ENCODE data around the gene GPR107.
A peak's percentile ranks its signal among the peaks of the same experiment; 100 is the strongest.
"Not testable (repeated sequence)": the region's sequence is repeated elsewhere in the genome, so short reads cannot be mapped to it uniquely, and the experiment has no call there.

GPR107 gene

DNA sequence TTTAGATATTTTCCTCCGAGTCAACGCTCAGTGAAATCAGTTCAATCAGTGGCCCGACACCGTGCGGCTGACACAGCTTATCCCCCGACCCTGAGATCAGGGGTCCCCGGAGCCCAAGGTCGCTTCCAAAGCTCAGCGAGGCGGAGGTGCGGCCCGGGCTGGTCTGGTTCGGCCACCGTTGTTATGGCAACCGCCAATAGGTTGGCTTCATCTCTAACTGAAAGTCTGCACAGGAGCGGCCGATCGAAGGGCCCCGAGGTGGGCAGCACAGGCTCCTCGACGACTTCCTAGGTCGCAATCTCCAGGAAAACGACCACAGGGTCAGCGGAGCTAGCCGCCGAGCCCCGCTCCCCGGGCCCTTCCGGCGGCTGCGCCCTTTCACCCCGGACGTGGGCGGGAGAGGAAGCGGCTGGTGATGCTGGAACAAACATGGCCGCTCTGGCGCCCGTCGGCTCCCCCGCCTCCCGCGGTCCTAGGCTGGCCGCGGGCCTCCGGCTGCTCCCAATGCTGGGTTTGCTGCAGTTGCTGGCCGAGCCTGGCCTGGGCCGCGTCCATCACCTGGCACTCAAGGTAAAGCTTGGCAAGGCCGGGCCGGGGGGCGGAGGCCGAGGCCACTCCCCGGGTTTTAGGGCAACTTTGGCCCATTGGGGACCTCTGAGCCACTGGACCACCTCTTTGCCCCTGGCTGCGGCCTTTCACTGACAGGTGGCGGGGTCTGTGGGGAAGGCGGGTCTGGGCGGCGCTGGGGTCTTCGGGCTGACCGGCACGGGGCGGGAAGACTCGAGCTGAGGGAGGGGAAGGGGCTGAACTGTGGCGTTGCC is at the start of gene GPR107:
Gene GPR107, plus strand, starts transcription at position 403 of the 821 bp plus-strand sequence. Its CDS starts 27 bp downstream, at position 430.
- DNase-seq (ENCODE audit: low read depth in 2 of 2) = peak; percentile 45 to 63

DNA sequence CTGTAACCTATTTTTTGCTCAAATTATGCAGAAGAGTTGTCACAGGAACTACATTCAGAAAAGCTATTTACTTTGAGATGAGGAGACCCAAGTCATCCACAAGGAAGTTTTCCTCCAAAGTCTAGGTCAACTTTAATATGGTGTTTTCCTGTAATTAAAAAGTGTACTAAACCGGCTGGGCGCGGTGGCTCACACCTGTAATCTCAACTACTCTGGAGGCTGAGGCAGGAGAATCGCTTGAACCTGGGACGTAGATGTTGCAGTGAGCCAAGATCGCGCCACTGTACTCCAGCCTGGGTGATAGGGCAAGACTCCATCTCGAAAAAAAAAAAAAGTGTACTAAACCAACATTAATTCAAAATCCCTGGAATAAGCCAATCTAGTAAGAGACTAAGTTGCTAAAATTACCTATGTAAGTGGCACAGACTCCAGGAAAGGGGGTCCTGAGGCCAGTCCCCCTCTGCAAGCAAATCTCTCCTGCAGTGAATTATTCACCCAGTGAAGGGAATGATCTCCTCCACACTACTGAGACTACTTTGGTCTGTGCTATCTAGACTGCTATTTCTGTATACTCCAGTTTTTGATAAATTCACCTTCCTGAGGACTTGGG is 49.7 kb upstream of the GPR107 start:
- no peak for DNase-seq (ENCODE audit: low read depth in 2 of 2)

DNA sequence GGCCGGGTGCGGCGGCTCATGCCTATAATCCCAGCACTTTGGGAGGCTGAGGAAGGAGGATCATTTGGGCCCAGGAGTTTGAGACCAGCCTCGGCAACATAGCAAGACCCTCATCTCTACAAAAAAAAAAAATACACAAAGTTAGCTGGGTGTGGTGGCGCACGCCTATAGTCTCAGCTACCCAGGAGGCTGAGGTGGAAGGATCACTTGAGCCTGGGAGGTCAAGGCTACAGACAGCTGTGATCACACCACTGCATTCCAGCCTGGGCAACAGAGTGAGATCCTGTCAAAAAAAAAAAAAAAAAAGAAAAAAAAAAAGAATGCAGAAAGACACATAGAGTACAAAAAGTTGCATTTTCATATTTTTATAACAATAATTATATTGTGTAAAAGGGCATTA is 46.8 kb upstream of the GPR107 start:
- DNase-seq (ENCODE audit: low read depth in 2 of 2) = not testable (repeated sequence)

DNA sequence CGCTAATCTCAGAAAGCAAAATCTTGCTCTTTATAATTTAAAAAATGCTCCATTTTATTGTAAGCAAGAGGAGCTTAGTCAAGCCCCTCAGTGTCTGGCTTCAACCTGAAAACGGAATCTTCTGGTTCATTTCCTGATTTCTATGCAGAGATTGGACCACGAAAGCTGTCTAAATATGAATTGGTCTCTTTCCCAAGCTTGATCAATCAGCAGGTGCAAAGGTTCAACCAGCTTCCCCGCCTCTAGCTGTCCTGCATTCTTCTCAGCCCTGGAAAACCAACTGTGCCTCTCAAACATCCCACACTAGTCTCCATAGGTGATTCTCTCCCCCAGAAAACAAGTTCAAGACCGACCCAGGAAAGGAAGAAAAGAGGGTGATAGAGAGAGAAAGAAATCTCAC is 45.2 kb upstream of the GPR107 start:
- no peak for DNase-seq (ENCODE audit: low read depth in 2 of 2)

DNA sequence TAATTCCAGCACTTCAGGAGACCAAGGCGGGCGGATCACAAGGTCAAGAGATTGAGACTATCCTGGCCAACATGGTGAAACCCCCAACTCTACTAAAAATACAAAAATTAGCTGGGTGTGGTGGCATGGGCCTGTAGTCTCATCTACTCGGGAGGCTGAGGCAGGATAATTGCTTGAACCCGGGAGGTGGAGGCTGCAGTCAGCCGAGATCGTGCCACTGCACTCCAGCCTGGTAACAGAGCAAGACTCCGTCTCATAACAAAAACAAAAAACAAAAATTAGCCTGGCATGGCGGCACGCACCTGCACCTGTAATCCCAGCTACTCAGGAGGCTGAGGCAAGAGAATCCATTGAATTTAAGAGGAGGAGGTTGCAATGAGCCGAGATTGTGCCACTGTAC is 44.2 kb upstream of the GPR107 start:
- not testable (repeated sequence) for DNase-seq (ENCODE audit: low read depth in 2 of 2)

DNA sequence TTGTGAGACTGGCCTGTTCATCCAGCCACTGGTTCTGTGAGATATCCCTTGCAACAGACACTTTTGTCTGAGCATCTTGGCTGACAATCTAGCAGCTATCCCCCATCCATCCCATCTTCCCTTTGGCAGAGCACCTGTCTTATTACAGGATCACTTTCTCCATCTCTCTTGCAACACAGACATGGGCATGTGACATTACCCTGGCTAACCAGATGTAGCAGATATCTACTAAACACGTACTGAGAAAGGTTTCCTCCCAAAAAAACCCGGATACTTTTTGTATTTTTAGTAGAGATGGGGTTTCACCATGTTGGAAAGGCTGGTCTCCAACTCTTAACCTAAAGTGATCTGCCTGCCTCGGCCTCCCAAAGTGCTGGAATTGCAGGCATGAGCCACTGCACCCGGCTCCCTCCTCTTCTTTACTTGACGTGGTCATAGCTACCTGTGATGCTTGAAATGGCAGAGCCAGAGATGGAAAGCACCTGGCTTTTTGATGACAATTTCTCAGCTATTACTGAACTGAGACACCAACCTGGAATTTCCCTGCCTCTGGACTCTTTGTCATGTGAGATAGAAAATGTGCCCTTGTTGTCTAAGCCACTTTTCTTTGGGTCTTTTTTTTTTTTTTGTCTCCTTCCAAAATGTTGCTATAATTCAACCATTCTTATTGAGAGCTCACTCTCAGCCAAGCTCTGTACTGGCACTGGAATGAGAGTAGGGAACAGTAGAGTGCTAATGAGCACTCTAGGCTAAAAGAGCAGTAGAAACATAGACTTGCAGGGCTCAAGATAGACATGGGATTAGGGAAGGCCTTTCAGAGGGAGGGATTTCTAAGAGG is 43.3 kb upstream of the GPR107 start:
- no peak for DNase-seq (ENCODE audit: low read depth in 2 of 2)

DNA sequence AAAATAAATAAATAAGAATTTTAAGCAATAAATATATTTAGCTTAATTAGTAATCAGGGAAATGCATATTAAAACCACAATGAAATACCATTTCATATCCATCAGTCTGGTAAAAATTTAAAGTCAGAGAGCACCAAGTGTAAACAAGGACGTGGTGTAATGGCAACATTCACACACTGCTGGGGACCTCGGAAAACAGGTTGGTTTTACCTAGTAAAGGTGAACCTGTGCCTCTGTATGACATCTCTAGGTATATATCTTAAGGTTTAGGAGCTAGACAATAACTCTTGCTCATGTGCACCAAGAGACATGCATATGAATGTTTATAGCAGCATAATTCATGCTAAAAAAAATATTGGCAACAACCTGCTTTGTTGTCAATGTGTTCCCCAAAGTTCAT is 40.4 kb upstream of the GPR107 start:
- DNase-seq (ENCODE audit: low read depth in 2 of 2) = no peak

DNA sequence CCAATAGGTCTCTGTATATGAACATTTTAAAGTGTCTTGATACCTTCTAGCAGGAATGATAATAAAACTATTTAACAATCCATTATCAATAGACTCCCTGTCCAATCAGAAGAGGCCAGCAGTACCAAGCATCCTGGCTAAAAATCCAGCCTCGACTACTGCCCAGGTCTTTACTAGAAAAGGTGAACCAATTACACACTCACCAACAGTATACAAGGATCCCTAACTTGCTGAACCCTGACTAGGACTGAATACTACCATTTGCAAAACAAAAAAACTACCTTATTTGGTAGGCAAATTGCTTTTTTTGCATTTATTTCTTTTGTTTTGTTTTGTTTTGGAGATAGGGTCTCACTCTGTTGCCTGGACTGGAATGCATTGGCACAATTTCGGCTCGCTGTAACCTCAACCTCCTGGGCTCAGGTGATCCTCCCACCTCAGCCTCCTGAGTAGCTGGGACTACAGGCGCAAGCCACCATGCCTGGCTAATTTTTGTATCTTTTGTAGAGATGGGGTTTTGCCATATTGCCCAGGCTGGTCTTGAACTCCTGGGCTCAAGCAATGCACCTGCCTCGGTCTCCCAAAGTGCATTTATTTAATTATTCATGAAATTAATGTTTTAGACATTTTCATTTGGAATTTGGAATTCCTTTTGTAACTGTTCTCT is 38.2 kb upstream of the GPR107 start:
- DNase-seq (ENCODE audit: low read depth in 2 of 2) = no peak

DNA sequence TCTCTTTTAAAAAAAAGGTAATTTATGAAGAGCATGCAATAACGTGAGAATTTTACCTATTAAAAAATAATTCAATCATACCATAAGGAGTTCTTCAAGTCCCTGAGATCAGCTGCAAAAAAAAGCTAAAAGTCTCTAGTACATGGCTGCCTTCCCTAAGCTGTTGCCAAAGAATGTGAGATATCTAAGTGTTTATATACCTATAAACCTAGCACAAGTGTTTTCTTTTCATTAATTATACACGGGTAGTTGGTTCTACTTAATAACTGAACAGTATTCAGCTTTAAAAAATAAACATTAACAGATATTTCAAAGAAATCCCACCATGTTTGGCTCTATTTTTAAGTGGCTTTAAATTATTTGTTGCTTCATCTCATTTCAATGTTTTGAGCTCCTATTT is 36.6 kb upstream of the GPR107 start:
- no peak for DNase-seq (ENCODE audit: low read depth in 2 of 2)

DNA sequence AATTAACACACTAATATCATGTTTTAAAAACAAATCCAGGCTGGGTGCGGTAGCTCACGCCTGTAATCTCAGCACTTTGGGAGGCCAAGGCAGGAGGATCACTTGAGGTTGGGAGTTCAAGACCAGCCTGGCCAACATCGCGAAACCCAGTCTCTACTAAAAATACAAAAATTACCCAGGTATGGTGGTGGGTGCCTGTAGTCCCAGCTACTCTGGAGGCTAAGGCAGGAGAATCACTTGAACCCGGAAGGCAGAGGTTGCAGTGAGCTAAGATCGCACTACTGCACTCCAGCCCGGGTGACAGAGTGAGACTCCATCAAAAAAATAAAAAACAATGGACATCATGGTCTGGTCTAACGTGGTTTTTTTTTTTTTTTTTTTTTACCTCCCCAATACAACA is 36.2 kb upstream of the GPR107 start:
- DNase-seq (ENCODE audit: low read depth in 2 of 2) = not testable (repeated sequence)

DNA sequence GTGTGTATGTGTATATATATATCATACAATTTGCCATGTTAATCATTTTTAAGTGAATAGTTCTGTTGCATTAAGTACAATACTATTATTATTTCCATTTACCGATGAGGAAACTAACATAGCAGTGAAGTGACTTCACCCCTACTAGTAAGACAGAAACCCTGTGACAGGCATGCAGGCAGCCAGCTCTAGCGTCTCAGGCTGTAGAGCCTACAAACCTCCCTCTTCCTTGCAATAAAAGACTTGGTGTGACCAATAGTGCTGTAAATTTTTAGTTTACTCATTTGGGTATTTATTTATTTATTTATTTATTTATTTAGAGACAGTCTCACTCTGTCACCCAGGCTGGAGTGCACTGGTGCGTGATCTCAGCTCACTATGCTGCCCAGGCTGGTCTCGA is 35.4 kb upstream of the GPR107 start:
- no peak for DNase-seq (ENCODE audit: low read depth in 2 of 2)

DNA sequence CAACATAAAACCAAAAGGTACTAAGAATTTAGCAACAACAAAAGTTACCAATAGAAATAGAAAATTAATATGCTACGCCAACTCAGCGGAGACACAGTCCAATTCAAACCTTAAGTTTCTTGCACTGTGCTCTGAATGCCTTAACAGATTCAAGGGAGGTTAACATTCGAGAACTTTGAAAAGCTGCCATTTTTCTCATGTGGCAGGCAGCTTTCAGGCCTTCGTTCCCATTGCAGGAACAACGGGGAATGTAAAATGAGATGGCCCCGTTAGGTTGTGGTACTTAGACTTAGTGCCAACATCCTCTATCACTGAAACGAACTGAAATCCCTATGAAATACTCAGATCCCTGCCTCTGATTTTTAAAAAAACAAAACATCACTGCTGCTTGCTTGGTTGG is 33.1 kb upstream of the GPR107 start:
- no peak for DNase-seq (ENCODE audit: low read depth in 2 of 2)

DNA sequence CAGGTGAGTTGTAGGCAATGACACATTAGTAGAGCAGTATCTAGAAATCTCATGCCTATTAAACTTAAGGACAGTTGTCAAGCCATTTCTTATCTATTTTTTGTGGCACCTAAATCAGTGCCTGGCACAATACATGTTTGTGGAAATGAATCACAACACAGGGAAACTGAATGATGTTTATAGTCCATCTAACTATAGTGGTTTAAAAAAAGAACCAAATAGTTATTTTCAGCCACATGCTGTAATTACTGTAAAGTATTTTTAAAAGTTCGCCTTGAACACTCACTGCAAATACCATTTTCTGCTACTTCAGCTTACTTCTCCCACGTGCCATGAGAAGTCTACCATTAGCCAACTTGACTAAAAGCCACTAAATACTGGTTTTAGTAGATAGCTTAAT is 32.6 kb upstream of the GPR107 start:
- DNase-seq (ENCODE audit: low read depth in 2 of 2) = no peak

DNA sequence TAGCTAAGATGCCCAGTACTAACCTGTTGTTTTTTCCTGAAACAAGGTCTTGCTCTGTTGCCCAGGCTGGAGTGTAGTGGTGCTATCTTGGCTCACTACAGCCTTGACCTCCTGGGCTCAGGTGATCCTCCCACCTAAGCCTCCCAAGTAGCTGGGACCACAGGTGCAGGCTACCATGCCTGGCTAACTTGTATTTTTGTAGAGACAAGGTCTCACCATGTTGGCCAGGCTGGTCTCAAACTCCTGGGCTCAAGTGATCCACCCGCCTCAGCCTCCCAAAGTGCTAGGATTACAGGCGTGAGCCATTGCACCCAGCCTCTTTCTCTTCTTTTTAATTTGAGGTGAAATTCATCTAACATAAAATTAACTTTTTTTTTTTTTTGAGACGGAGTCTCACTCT is 31.9 kb upstream of the GPR107 start:
- not testable (repeated sequence) for DNase-seq (ENCODE audit: low read depth in 2 of 2)

DNA sequence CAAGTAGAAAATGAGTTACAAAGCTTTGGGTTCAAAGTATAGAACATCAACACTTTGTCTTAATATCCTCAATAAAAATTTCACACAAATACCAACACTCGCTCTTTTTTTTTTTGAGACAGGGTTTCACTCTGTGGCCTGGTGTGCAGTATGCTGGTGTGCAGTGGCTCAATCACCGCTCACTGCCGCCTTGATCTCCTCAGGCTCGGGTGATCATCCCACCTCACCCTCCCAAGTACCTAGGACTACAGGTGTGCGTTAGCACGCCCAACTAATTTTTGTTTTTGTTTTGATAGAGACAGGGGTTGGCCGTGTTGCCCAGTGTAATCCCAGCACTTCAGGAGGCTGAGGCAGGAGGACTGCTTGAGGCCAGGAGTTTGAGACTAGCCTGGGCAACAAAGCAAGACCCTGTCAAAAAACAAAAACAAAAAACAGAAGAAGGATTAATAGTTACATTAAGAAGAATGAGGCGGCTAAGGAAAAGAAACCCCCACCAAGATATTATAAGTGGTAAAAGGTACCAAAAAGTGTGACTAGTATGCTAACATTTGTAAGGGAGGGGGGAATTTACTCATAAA is 31.1 kb upstream of the GPR107 start:
- DNase-seq (ENCODE audit: low read depth in 2 of 2) = no peak

DNA sequence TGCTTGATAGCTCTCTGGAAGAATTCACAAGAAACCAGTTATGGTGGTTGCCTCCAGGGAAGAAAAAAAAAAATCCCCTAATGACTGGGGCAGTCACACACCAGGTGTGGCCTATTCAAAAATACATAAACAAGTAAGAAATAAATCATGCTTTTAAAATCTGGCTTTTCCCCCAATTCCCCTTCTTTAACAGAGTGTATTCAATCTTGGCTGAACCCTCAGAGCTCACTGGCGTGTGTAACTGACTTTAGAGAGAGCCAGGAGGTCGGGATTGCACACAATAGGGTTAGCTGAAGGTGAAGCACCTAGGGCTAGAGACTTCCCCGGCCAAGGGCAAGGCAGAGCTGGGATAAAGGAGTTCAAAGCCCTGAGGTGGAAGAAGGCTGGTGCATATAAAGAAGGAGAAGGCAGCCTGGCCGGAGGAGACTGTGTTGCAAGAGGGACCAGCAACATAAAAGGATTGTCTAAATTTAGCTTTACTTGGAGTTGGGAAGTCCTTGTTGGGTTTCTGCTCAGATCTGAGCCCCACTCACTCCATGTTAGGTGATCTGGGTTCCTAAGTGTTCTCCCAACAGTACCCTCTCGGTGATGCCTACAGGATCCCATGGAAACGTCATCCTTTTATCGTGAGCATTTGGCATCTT is 30.4 kb upstream of the GPR107 start:
- no peak for DNase-seq (ENCODE audit: low read depth in 2 of 2)

DNA sequence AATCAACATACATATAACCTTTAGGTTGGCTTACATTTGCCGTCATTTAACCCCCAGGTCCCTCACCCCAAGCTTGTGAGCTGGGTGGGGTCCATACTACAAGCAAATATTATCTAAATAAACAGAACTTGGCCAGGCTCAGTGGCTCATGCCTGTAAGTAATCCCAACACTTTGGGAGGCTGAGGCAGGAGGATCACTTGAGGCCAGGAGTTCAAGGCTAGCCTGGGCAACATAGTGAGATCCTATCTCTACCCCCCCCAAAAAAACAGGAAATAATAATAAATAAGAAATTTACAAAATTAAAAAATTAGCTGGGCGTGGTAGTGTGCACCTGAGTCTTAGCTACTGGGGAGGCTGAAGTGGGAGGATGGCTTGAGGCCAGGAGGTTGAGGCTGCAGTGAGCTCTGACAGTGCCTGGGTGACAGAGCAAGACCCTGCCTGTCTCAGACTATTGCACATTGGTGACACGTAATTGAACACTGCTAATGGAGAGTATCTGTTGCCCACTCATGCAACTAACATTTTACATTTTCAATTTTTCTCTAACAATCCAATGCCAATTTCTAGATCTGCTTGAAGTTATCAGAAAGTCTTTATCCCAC is 29.6 kb upstream of the GPR107 start:
- no peak for DNase-seq (ENCODE audit: low read depth in 2 of 2)

DNA sequence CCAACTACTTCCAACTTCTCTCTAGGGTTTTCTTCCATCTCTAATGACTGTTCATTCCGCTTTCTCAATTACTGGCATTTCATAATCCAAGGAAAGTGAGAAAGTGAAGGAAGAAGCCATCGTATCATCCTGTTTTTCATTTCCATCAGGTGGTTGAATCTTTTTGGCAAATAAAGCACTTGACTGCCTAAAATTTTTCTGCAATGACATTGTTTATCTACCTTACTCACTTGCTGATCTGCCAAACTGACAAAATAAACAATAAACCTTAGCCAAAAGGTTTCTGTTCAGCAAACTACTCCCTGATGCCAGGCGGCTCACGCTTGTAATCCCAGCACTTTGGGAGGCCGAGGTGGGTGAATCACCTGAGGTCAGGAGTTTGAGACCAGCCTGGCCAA is 29.1 kb upstream of the GPR107 start:
- no peak for DNase-seq (ENCODE audit: low read depth in 2 of 2)

DNA sequence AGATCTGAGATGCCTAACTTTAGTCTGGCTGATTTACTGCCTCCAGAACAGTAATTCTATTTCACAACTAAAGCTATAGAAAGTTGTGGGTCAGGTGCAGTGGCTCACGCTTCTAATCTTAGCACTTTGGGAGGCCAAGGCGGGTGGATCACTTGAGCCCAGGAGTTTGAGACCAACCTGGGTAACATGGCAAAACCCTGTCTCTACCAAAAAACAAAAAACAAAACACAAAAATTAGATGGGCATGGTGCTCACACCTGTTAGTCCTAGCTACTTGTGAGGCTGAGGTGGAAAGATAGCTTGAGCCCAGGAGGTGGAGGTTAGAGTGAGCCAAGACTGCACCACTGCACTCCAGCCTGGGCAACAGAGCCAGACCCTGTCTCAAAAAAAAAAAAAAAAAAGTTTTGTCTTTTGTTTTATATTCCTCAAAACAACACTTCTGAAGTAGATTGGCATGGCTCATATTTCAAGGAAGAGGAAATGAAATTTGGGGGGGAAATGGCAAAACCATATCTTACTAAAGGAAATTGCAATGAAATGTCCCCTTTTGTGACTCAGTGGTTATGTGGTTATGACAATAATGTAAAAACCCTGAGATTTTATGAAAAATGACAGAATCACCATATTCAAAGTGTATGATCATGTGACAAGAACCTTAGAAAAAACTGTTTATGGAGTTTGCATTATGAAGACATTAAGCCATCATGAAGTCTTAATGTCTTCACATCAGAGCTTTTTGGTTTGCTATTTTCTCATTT is 26.9 kb upstream of the GPR107 start:
- DNase-seq (ENCODE audit: low read depth in 2 of 2) = no peak
